Head of caudate nucleus (tissue), 42 donors: Measurements from ENCODE around the gene FCMR.

Experiments
- DNase-seq, 42 donors: peaks; one replicate each; pipeline versions ENCODE4 v3.0.0 to v3.0.0-alpha.2; 2020 to 2021; ENCODE audit warnings: mixed read lengths in 7 of 42
- intact Hi-C: fragments of 100-400 bp; cut with DNase I; formaldehyde crosslinking; loops from one replicate; pipeline ENCODE4 v1.15.0; 2022

The FCMR gene, protein sequence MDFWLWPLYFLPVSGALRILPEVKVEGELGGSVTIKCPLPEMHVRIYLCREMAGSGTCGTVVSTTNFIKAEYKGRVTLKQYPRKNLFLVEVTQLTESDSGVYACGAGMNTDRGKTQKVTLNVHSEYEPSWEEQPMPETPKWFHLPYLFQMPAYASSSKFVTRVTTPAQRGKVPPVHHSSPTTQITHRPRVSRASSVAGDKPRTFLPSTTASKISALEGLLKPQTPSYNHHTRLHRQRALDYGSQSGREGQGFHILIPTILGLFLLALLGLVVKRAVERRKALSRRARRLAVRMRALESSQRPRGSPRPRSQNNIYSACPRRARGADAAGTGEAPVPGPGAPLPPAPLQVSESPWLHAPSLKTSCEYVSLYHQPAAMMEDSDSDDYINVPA

DNA sequence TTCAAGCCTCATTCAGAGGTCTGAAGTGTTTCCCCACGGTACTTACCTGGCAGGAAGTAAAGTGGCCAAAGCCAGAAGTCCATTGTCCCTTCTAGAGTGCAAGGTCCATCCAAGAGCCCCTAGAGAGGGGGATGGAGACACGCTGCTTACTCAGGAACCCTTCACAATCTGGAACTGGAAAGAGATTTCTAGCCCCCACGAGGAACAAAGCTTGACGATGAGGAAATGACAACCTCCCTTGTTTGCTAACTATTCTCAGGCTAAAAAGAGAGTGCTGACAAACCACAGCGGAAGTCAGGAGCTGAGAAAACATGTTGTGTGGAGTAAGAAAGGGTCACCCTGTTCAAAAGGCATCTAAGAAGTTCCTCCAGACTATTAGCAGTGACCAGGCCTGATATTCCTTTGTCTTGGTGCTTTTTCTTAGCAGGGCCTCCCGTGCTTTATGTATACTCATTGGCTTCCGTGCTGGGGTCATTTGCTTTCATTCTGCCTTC is at the start of gene FCMR:
Gene FCMR, minus strand, starts transcription at position 170 of the 494 bp plus-strand sequence. Its CDS starts 87 bp downstream, at position 83.
- peak in 16 of 42 donors; percentile 16 to 58 (median 32) for DNase-seq
- intact Hi-C loops: no loop called here

DNA sequence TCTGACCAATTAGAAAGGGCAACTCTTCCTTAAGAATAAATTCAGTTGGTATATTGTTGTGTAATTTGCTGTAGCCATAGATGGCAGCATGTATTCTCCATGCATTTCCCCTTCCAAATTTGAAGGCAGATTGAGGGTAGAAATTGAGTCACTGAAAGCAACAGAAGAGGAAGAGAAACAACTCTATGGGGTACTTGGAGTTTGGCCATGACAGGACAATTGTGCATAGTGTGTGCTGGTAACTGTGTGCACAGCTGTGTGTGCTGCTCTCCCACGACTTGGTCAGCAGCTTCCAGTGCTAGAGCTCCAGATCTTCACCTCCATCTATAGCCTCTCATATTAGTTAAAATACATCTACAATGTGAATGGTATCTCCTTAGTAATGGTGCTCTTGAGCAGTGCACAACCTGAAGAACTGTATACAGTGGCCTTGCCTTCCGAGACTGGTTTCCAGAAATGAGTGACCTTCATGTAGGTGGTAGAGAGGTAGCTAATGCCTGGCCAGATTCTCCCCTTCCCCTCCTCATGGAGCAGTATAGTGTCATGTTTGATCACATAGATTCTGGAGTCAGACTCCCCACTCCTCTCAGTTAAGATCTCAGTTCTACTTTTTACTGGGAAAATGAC is 49.4 kb upstream of the FCMR start:
- intact Hi-C loops: no loop called here
- DNase-seq: no peak

DNA sequence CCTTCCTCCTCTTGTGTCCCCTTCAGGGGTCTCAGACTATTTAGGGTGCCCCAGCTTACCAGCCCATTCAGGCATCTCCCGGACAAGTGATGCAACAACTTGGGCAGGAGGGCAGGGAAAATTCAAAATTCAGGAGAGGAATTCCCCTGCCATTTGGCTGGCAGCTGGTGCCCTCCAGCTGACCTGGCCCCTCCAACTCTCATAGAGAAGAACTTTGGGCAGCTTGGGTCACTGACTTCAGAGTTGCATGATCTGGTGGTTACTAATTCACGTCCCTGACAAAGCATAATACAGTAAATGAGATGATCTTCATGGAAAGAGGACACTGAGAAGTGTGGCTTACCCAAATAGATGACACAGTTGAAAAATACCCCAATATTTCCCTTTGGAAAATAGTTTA is 48.7 kb upstream of the FCMR start, which contains the start of gene FCAMR:
Gene FCAMR, minus strand, starts transcription at position 15 of the 400 bp plus-strand sequence. CDS start 335 bp downstream, outside the sequence.
- DNase-seq: no peak
- intact Hi-C loops: no loop called here

DNA sequence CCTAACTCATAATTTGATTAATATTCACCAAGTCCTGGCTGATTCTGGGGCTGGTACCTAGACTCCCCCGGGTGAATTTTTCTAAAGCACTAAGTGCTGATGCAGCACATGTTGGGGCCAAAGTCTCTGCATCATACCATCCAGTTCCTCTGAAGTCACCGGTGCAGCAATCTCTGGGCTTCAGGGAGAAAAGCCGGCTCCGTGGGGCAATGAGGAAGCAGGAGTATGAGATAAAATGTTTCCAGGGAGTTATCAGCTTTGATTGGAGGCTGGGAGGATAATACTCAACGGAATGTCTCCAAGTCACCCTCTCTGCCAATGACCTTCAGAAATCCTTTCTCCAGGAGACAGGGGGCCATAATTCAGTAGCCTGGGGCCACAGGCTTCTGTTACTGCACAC is 47.3 kb upstream of the FCMR start:
- no peak for DNase-seq
- intact Hi-C loops: no loop called here

DNA sequence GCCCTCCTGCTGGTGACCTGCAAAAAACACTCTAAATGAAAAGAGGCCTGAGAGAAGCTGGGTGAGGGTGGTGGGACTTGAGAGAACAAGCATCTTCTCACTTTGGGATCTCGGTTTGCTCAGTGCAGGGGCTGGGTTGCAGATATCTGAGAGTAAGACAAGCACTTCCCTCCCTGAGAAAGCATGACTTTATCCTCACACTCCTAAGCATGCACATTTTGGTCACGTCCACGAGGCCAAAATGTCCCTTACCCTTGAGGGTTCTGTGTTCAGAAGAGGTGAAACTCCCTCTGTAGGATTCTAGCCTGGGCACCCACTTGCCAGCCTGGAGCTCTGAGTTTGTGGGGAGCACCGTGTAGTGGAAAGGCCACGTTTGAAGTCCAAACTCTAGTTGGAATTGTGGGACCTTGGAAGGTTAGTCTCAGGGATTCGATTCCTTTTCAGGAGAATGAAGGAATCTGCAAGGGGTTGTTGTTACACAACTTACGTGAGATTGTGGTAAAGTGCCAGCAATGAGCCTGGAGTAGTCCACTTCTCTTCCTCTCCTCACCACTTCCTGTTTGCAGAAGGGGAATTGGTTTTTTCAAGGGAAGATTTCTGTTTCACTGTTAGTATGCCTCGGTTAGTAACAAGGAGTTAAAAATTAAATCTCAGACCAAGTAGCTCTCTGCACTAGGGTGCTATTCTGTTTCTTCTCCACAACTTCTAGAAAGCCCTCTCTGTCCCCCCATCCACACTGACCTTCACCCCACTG is 45.5 kb upstream of the FCMR start:
- intact Hi-C loops: no loop called here
- DNase-seq: peak in 2 of 42 donors; percentile 12 to 17

DNA sequence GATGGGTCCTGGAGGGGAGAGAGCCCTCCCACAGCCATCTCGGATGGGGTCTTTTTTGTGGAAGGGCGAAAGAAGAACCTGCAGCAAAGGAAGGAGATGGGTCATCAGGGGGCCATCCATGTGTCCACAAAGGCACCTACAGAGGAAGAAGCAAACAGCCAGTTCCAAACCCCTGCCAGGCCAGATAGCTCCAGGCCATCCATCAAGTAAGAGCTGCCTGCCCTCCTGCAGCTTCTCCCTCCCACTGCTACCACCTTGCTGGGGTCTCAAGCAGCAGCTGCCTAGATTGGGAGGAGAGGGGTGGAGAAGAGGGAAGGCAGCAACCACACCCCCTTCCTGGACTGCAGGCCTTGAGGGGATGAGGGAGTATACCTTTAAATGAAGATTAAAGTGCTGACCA is 44.0 kb upstream of the FCMR start:
- no peak for DNase-seq
- intact Hi-C loops: no loop called here

DNA sequence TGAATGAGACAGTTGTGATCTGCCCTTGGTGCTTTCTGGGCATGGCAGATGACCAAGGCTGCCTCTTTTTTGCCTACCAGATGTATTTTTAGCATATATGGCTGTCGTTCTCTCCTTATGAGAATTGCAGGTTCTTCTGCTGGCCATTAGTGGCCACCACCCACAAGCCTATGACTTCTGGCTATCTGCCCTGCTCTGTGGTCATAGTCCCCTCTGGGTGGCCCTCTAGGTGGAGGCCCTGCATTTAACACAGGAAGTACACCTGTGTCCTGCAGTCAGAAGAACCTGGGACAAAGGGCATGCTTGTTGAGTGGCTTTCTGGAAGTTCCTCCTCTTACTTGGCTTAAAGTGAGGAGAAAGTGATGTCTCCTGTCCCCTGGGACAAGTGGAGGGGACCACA is 42.0 kb upstream of the FCMR start:
- intact Hi-C loops: no loop called here
- no peak for DNase-seq

DNA sequence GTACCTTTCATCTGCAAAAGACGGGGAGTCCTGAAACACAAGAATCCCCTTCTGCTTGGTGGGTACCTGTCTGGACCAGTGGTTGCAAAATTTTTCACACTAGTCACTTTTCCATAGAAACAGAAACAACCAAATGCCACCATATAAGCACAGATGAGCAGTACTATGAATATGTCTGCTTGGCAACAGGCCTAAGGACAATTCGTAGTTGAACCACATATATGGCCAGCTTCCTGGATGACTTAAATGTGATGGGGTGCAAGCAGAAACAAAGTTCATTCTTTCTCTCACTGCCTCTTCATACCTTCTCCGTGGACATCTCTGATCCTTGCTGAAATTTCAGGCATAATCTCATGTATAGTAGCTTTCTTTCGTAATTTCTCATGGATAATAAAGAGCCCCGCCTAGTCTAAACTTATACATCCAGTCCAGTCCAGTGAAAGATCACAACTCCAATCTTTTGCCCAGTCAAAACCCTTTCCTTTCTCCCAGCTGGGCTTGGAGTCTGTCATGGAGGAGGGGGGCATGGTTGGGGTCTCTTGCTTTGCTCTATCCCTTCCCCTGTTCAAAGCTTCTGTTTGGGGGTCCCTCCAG is 41.5 kb upstream of the FCMR start:
- DNase-seq: no peak
- intact Hi-C loops: no loop called here

DNA sequence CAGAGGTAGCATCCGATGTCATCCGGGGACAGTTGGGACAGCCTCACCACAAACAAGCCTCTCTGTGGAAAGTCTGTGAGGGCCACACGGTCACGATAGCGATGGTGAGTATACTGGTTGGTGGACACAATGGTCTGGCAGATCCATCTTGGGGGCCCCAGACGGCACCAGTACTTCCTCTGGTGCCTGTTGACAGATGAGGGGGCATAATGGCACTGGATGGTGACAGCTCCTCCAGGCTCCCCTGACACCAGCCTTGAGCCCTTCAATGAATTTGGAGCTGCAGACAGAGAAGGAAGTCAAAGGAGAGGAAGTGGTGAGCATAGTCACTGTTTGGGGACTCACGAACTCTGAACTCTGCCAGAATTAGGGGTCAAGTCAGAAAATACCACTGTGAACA is 40.5 kb upstream of the FCMR start:
- intact Hi-C loops: no loop called here

DNA sequence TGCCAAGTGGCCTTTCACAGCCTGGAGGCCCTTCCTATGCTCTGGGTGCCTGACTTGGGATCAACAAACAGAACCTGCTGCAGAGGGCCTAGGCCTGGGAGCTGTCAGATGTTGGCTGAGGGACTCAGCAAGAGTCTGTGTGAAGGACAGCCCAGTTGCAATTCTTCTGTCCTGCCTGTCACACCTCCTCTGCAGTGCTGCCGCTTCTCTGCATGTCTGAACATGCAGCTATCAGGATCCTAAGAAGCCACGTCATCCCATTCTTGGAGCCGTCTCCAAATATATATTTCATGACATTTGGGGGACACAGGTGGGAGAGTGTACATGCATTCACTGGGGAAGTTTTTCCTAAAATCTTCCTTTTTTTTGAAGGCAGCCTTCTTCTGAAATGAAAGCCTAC is 39.9 kb upstream of the FCMR start:
- no peak for DNase-seq
- intact Hi-C loops: no loop called here

More for the DNA sequence above, 40.5 kb upstream of the FCMR start:
- DNase-seq: no peak

DNA sequence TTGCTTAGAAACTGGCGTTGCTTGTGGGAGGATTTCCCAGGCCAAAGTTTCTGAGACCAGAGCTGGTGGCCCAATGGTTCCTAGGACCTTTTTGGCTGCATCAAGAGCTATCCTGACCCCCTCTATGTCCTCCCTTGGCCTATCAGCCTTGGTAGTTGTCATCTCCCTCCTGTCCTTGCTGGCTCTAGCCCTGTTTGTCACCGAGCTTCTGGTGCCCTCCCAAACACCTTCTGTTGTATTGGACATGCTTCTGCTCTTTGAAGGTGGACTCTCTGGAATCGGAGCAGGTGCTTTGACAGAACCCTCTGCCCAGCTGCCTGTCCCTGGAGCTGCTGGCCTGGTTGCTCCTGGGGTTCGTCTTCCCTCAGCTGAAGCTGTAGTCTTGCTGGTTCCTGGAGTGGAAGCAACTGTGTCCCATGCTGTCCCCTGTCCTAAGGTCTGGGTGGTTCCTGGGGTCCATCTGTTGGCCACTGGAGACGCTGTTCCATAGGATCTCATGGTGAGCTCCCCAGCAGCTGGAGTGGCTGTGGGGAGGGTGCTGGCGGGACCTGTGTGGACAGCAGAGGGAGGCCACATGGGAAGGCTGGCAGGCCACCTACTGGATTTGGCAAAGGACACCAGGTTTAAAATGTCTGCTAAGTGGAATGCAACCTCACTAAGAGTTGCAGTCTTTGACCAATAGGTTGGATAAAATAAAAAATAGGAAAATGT is 39.1 kb upstream of the FCMR start:
- no peak for DNase-seq
- intact Hi-C loops: no loop called here

DNA sequence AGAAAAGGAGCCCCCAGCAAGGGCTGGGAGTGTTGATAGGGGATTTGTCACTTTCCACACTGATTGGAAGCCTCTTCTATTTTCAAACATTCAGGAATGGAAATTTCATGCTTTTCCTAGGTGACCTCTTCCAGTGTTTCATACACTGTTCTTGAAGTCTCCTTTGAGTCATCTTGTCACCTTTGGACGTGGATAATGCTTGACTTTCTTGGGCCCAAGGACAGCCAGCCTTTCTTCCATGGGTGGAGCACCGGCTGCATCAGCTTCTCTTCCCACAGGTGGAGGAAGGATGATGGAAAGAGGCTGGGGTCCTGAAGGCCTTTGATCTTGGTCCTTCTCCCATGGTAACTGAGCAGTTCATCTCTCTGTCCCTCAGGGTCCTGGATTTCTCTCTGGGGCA is 36.4 kb upstream of the FCMR start:
- intact Hi-C loops: no loop called here
- DNase-seq: no peak

DNA sequence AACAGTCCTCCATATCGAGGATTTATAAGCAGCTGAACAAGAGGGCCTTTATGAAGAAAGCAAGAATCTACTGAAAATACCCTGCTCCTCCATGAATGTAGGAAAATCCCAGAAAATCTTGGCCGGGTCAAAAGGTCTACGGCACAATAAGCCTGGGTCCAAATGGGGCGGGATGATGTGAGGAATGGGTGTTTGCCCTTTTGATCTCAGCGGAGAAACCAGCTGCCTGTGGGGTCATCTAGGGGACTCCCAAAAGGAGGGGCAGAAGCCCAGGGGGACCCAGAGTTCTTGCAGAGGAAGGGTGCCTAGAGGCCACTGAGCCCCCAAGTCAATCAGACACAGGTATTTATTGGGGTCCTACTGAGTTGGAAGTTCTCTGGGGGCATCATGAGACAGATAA is 35.9 kb upstream of the FCMR start:
- intact Hi-C loops: no loop called here
- DNase-seq: no peak

DNA sequence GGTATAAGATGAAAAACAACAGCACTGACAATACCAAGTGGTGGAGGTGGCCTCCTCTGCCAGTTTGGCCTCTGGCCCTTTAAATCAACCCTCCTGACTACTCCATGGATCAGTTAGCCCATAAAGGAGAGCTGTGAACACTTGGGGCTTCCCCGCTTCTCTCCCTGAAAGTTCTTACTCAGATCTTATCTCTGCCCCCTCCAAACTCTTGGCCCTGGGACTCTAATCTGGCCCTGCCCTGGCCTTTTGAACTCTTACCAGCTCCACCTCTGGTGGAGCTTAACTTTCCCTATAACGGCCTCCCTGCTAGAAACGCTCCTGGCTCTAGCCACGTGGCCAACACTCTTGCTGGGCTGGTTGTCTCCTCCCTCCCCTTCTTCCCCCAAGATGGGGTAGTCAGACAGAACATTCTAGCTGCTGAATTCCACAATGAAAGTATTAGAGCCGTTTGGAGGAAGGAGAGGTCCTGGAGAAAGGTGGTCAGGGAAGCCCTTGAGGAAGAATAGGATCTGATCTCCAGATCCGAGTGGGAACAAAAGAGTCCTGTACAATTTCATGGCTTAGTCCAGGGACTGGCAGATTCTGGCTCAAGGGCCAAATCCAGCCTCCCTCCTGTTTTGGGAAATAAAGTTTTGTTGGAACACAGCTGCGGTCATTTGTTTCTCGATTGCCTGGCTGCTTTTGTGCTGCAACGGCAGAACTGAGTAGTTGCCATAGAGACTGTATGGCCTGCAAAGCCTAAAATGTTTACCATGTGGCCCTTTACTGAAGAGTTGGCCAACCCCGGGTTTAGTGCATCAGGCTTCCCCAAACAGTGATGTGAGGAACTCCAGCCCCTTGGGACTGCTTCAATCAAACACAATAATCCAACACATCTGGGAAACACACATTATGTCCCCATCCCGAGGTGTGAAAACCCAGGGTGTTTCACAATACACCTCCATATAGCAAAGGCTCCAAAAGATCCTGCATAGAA is 34.0 kb upstream of the FCMR start:
- intact Hi-C loops: no loop called here
- DNase-seq: peak in 1 of 42 donors; percentile 30

DNA sequence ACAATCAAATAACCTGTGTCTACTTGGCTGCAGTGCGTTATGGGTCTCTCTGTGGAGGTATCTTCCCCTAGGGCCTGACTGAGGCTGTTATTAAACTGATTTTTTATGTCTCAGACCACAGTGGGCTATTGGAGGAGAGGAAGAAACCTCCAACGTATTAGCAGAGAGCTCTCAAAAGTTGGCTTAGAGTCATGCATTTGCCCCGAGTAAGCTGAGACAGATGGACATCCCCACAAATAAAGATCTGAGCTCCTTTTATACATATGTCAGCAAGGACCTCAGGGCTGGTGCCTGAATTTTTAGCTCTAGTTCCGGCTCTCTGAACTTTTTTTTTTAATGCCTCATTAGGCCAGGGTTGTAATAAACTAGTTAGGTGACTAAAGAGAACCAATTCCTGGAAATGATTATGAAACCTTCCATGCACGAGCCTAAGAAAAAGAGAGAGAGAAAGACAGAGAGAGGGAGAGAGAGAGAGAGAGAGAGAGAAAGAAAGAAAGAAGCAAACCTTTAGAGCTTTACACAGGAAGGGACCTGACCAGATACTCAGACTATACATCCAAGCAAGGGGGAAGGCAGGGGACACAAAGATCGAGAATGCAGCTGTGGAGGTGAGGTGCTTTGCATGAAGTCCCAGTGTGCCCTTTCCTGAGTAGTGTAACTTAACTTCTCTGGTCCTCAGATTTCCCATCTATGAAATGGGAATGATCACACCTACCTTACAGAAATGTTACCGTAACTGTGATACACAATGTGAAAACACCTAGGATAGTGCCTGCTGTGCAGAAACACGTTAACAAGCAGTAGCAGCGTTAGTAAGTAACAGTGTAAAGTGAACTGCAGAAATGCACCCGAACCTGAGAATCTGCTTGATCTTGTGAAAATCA is 33.0 kb upstream of the FCMR start:
- no peak for DNase-seq
- intact Hi-C loops: no loop called here

DNA sequence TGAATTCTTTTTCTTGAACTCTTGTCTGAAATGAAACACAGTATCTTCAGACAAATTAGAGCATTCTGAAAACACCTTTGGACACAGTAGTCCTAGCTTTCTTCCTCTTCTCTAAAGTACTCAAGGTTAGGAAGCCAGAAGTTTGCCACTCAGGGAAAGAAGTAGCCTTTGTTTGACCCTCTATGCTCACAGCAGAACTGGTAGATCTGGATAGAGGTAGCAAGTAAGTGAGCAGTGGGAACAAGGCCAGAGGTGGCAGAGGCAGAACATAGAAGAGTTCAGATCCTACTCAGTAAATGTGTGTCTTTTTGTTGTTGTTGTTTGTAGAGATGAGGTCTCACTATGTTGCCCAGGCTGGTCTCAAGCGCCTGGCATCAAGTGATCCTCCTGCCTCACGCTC is 31.9 kb upstream of the FCMR start:
- no peak for DNase-seq
- intact Hi-C loops: no loop called here

DNA sequence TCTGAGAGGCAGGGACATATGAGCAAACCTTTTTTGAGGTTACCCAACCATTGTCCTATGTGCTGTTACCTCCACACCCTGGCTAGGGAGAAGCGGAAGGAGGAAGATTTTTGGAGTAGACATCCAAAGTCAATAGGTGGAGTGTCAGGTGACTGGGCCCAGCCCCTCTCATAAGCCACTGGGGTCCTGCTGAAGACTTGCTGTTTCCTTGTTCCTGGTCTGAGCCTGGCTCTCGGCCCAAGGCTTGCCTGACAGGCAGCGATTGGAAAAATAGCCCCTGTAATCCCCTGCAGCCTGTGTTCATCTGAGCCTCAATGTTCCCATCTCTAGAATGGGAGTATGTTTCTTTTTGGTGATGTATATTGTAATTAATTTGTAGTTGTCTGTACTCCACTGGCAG is 31.4 kb upstream of the FCMR start:
- intact Hi-C loops: no loop called here
- no peak for DNase-seq
